ENCODE results near the gene DMBT1.

DMBT1 gene

GRCh38 chr10:122643931-122644534 is 83.5 kb downstream of the DMBT1 start:
- no peak for DNase-seq (ENCODE audit: low read depth in 1 of 2, low spot score in 1 of 2)

- DNase-seq (ENCODE audit: low read depth in 1 of 2, low spot score in 1 of 2): no peak
Observed at GRCh38 chr10:122646511-122647382, 86.2 kb downstream of the DMBT1 start.

- no peak for DNase-seq (ENCODE audit: low read depth in 1 of 2, low spot score in 1 of 2)
Observed at GRCh38 chr10:122647383-122647968, 86.9 kb downstream of the DMBT1 start.

- DNase-seq (ENCODE audit: low read depth in 1 of 2, low spot score in 1 of 2): no peak
Observed at GRCh38 chr10:122648599-122649428, 88.3 kb downstream of the DMBT1 start.

- no peak for DNase-seq (ENCODE audit: low read depth in 1 of 2, low spot score in 1 of 2)
Observed at GRCh38 chr10:122649903-122650302, 89.3 kb downstream of the DMBT1 start.

- no peak for DNase-seq (ENCODE audit: low read depth in 1 of 2, low spot score in 1 of 2)
Observed at GRCh38 chr10:122650331-122650730, 89.8 kb downstream of the DMBT1 start.

- DNase-seq (ENCODE audit: low read depth in 1 of 2, low spot score in 1 of 2): no peak
Observed at GRCh38 chr10:122655524-122656307, 95.2 kb downstream of the DMBT1 start.

- no peak for DNase-seq (ENCODE audit: low read depth in 1 of 2, low spot score in 1 of 2)
Observed at GRCh38 chr10:122656308-122656705, 95.8 kb downstream of the DMBT1 start.

- no peak for DNase-seq (ENCODE audit: low read depth in 1 of 2, low spot score in 1 of 2)
Observed at GRCh38 chr10:122656741-122657140, 96.2 kb downstream of the DMBT1 start.

GRCh38 chr10:122657255-122657654 is 96.7 kb downstream of the DMBT1 start:
- no peak for DNase-seq (ENCODE audit: low read depth in 1 of 2, low spot score in 1 of 2)

GRCh38 chr10:122657729-122658128 is 97.2 kb downstream of the DMBT1 start:
- DNase-seq (ENCODE audit: low read depth in 1 of 2, low spot score in 1 of 2): no peak

- DNase-seq (ENCODE audit: low read depth in 1 of 2, low spot score in 1 of 2): no peak
Observed at GRCh38 chr10:122658356-122659049, 97.9 kb downstream of the DMBT1 start.

- no peak for DNase-seq (ENCODE audit: low read depth in 1 of 2, low spot score in 1 of 2)
Observed at GRCh38 chr10:122659126-122659525, 98.6 kb downstream of the DMBT1 start.

GRCh38 chr10:122659651-122660050 is 99.1 kb downstream of the DMBT1 start:
- DNase-seq (ENCODE audit: low read depth in 1 of 2, low spot score in 1 of 2): no peak

- DNase-seq (ENCODE audit: low read depth in 1 of 2, low spot score in 1 of 2): no peak
Observed at GRCh38 chr10:122660696-122661095, 100.1 kb downstream of the DMBT1 start.

- DNase-seq (ENCODE audit: low read depth in 1 of 2, low spot score in 1 of 2): no peak
Observed at GRCh38 chr10:122662231-122662630, 101.7 kb downstream of the DMBT1 start.

GRCh38 chr10:122663516-122664130 is 103.1 kb downstream of the DMBT1 start:
- no peak for DNase-seq (ENCODE audit: low read depth in 1 of 2, low spot score in 1 of 2)

- no peak for DNase-seq (ENCODE audit: low read depth in 1 of 2, low spot score in 1 of 2)
Observed at GRCh38 chr10:122664501-122664900, 103.9 kb downstream of the DMBT1 start.

- no peak for DNase-seq (ENCODE audit: low read depth in 1 of 2, low spot score in 1 of 2)
Observed at GRCh38 chr10:122665329-122665860, 104.8 kb downstream of the DMBT1 start.

Measured in activated T-helper 1 cell treated with anti-CD3 and anti-CD28 coated beads, Interleukin-2, amount 50 U/mL, for 16 hours (primary cell).